HG03095 (cell line): ENCODE results near the gene VRK2.
"Not testable (repeated sequence)": the region's sequence is repeated elsewhere in the genome, so short reads cannot be mapped to it uniquely, and the experiment has no call there.

ENCODE experiments used
- ATAC-seq: cut with Tn5 transposase; IDR thresholded peaks from one replicate; pipeline ENCODE4 v1.9.1; 2021; ENCODE audit warnings: moderate library complexity; ENCODE audit not compliant: unreplicated experiment

Gene VRK2

DNA sequence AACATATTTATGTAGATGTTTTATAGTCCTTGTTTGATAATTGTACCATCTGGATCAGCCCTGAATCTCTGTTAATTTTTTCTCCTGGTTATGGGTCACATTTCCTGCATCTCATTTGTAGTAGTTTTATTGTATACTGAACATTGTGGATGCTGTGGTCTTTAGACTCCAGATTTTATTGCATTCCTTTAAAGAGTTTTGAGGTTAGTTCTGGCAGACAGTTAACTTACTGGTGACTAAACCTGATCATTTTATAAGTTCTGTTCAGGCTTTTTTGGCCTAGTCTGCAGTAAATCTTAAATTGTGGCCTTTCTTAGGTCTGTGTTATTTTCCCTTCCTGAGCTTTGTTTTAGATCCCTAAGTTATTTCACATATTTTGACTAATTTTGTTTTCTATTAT lies 110.2 kb downstream of the VRK2 start:
- no peak for ATAC-seq

GRCh38 chr2:58157754-58158153 lies 111.1 kb downstream of the VRK2 start:
- ATAC-seq = no peak

GRCh38 chr2:58158481-58158880 lies 111.9 kb downstream of the VRK2 start:
- ATAC-seq = no peak

DNA sequence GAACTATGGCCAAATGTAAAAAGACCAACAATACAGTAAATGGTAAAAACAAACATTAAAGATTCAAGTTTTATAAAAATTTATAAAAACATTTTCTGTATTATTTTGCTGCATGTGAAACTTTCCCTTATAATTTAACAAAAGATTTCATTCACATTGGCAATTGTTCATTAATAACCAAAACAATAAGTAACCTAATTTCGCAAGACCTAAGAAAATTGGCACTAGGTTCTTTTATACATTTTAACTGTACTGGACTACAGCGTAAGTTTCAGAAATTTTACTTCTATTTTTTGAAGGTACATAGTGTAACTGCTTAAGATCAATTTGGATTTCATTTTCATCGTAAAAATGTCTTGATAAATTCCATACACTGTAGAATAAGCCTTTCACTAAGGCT lies 117.3 kb downstream of the VRK2 start:
- ATAC-seq = no peak

- ATAC-seq = not testable (repeated sequence)
These were observed 121.5 kb downstream of the VRK2 start for GRCh38 chr2:58168130-58168529.

GRCh38 chr2:58169845-58170244 lies 123.2 kb downstream of the VRK2 start:
- not testable (repeated sequence) for ATAC-seq

GRCh38 chr2:58170334-58170933 lies 123.8 kb downstream of the VRK2 start:
- not testable (repeated sequence) for ATAC-seq

DNA sequence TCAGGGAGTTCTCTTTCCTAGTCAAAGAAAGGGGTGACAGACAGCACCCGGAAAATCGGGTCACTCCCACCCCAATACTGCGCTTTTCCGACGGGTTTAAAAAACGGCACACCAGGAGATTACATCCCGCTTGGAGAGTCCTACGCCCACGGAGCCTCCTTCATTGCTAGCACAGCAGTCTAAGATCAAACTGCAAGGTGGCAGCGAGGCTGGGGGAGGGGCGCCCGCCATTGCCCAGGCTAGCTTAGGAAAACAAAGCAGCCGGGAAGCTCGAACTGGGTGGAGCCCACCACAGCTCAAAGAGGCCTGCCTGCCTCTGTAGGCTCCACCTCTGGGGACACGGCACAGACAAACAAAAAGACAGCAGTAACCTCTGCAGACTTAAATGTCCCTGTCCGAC lies 125.2 kb downstream of the VRK2 start:
- not testable (repeated sequence) for ATAC-seq

- ATAC-seq = not testable (repeated sequence)
These were observed 130.6 kb downstream of the VRK2 start for GRCh38 chr2:58177187-58177586.

GRCh38 chr2:58180175-58180574 lies 133.6 kb downstream of the VRK2 start:
- ATAC-seq = not testable (repeated sequence)

GRCh38 chr2:58180635-58181034 lies 134.0 kb downstream of the VRK2 start:
- no peak for ATAC-seq

- ATAC-seq = no peak
These were observed 135.9 kb downstream of the VRK2 start for GRCh38 chr2:58182527-58182926.

DNA sequence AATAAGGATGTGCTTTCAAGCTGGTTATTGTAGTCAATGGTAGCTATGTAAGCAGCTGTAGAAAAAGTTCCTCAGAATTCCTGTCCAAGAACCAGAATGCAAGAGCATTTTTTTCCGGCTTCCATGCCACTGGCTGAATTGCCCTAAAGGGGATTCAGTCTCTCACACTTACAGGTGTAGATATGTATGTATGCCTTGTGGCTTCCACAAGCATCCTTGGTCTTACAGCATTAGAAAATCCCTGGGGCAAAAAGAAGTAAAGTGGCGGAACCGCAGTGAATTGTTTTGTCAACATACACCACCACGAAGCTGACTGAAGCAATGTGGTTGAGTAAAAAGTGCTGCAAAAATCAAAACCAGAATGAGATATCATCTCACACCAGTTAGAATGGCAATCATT lies 139.9 kb downstream of the VRK2 start:
- no peak for ATAC-seq

- not testable (repeated sequence) for ATAC-seq
These were observed 140.4 kb downstream of the VRK2 start for GRCh38 chr2:58187022-58187421.

GRCh38 chr2:58194458-58194857 lies 147.9 kb downstream of the VRK2 start:
- no peak for ATAC-seq

DNA sequence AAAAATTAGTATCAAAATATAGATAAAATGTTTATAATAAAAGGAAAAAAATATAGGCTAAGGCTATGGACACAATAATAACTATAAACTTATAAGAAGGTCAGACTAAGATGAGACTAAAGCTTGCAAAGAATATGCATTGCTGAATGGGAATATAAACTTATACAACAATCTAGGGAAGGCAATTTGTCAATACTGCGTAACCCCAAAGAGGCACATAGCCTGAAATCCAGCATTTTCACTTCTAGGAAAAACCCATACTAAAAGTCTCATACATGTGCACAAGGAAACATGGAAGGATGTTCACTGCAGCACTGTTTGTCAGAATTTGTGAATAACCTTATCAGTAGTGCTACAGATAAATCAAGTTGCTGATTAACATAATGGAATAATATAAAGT lies 149.1 kb downstream of the VRK2 start:
- ATAC-seq = no peak

- ATAC-seq = no peak
These were observed 151.3 kb downstream of the VRK2 start for GRCh38 chr2:58197894-58198293.

- ATAC-seq = no peak
These were observed 155.8 kb downstream of the VRK2 start for GRCh38 chr2:58202404-58202803.

DNA sequence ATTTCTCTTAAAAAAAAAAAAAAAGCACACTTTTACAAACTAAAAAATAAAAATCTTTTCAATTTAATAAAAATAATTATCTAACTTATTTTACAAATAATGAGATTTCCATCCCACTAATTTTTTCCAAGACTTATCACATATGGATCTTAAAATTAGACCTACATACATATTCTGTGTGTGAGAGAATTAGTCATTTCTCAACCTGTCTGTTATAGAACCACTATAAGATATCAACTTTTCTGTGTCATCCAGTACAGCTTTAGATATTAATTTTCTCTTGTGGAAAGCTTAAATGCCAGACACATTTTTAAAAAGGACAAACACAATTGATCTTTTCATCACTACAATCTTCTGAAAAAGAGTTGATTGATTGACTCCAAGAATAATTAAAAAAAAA lies 156.4 kb downstream of the VRK2 start:
- ATAC-seq = no peak

DNA sequence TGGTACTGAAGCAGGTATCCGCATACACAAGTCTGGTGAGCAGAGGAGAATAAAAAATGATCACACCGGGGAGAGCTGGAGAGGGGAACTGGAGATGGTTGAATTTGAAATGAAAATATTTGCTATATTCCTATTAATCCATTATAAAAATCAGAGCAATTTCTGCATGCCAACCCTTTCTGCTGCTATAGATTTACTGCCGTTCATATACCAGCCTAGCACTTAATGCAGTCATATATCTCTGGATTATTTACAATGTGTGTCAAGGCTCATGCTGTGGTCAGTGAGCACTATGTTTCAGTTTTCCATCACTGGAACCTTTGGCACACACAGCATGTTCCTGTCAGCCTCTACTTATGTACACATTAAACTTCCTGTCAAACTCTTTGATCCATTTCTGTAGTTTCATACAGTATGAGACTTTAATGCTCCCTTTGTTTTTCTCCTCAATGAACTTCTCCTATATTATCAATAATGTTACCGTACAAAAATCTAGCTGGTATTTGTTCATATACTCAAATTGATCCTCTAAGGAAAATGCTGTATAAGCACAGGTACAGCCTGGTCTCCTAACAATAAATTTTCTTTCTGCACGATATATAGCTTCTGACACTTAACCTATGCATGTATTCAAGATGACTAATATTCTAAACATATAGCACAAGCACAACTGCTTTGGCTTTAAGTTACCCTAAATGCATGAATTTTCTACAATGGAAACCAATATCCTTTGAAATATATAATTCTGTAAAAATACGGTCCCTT lies 157.8 kb downstream of the VRK2 start:
- ATAC-seq = no peak

DNA sequence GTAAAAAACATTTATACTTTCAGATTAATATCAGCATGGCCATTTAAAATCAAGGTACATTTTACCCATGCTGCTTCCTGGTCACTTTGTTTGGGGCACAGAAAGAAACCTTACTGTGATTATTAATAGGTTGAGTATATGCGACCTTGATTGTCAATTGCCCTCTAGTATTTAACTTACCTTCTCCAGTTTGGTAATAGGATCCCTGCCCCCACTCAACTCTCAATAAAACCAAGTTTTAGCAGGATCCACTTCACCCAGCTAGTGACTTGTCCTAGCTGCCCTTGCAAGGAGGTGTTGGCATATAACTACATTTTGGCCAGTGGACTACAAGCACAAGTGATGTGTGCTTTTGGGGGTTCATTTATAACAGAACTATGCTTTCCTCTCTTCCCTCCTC lies 160.2 kb downstream of the VRK2 start:
- ATAC-seq = no peak

DNA sequence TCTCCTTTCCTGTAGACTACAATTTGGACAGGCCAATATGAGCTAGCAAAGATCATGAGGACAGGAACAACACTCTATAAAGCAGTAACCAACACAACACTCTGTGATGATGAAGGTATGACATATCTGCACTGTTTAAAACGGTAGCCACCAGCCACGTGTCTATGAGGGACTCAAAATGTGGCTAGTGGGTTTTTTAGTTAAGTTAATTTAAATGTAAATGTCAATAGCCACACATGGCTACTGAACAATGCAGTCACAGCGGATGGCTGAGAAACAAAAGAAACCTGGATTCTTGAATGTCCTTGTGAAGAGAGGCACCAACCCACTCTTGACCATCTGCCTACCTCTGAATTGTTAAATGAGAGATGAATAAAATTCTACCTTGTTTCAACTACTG lies 160.6 kb downstream of the VRK2 start:
- ATAC-seq = no peak
